GM18505 (cell line): Measurements from ENCODE around the gene NEDD1.
A peak's percentile ranks its signal among the peaks of the same experiment; 100 is the strongest.

Experiments
- ATAC-seq: cut with Tn5 transposase; IDR thresholded peaks from one replicate; pipeline ENCODE4 v1.9.1; 2021; ENCODE audit not compliant: unreplicated experiment
- POLR2A ChIP-seq: IDR thresholded peaks from 4 replicates; pipeline ENCODE4 v1.6.1; 2011; ENCODE audit warnings: borderline replicate concordance; ENCODE audit not compliant: insufficient read depth, insufficient read length; ENCODE audit errors: extremely low read depth

The NEDD1 gene

GRCh38 chr12:96912943-96913342, 5.9 kb downstream of the NEDD1 start:
- no peak for TF ChIP-seq POLR2A
- no peak for ATAC-seq

GRCh38 chr12:96919510-96920210, 12.6 kb downstream of the NEDD1 start:
- TF ChIP-seq POLR2A: no peak
- no peak for ATAC-seq

- TF ChIP-seq POLR2A: no peak
- no peak for ATAC-seq
Measured at GRCh38 chr12:96948782-96949181, 41.7 kb downstream of the NEDD1 start.

DNA sequence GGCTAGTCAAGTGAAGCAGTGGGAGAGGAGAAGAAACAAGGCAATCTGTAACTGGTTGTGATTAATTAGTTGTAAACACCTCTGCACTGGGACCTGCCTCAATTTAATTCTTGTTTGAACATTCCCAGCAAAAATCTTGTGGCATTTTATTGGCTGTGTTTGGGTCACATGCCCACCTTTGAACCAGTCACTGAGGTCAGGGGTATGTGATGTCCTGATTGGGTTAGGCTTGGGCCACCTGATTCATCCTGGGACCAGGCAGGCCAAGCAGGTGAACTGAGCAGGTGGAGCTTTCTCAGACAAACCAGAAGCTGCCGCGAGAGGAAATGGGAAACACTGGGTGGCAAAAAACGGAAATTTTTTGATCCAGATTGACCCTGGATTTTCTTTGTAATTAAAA, 72.5 kb downstream of the NEDD1 start:
- TF ChIP-seq POLR2A: no peak
- no peak for ATAC-seq

GRCh38 chr12:96980991-96981414, 73.9 kb downstream of the NEDD1 start:
- ATAC-seq: no peak
- TF ChIP-seq POLR2A: no peak

GRCh38 chr12:96981911-96982310, 74.9 kb downstream of the NEDD1 start:
- TF ChIP-seq POLR2A: no peak
- no peak for ATAC-seq

- ATAC-seq: no peak
- no peak for TF ChIP-seq POLR2A
Measured at GRCh38 chr12:96982671-96983070, 75.6 kb downstream of the NEDD1 start.

DNA sequence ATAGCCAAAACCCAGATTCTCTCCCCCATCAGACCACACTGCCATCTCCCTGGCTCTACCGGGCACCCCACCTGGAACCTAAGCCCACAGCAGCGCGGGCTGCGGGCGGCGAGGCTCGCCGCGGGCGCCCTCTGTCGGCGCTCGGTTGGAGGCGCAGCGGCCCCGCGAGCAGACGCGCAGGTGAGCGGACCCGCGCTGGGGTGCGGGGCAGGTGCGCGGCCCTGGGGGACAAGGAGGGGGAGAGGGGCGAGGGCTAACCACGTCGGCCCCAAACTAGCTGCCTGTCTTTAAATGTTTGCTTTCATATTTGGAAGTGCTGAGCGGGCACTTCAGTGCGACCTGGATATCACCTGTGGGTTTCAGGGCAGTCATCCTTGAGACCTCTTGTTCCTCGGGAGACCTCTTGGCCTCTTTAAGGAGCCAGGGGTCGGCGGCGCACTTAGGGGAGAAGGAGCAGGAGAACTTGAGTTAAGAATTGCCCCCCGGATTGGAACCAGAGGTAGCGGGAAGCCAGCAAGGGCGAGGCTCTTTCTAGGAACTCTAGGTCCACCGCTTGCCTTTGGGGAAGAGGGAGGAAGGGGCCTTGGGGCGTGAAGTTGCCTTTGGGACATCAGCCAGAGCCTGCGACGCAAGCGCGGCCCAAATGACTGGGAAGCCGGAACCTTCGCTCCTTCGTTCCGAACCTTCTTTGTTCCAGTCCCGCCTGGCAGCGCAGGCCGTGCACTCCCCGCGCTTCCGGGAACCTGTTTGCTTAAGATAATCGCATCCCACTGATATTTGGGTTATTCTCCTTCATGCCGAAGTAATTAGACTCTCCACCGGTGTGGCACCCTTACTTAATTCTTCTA, 78.7 kb downstream of the NEDD1 start:
- TF ChIP-seq POLR2A: no peak
- peak; percentile 90 for ATAC-seq

DNA sequence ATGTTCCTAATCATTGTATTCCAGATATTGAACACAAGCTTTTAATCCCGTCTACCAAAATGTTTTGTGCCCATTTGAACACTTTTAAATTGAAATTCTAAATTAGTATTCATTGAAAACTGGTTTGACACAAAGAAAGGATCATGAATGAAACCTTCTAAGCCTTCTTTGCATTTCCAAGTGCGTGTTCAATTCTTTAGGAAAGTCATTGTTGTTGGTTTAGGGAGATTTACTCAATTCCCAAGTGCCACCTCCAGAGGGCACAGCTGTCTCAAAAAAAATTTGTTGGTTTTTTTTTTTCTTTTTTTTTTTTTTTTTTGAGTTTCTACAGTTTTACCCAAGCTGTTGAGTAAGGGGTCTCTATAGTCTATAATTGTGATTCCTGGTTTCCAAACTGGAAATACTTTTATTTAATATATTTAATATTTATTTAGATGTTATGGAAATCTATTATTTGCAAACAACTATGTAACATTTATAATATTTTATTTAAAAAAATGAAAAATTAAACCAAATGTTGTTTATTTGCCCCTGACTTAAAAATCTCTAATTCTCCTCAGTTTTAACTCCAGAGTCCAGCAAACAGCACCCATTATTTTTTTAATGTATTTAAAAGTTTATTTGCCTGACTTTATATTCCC, 79.9 kb downstream of the NEDD1 start:
- no peak for ATAC-seq
- TF ChIP-seq POLR2A: no peak

- TF ChIP-seq POLR2A: no peak
- ATAC-seq: no peak
Measured at GRCh38 chr12:96988919-96989318, 81.9 kb downstream of the NEDD1 start.

DNA sequence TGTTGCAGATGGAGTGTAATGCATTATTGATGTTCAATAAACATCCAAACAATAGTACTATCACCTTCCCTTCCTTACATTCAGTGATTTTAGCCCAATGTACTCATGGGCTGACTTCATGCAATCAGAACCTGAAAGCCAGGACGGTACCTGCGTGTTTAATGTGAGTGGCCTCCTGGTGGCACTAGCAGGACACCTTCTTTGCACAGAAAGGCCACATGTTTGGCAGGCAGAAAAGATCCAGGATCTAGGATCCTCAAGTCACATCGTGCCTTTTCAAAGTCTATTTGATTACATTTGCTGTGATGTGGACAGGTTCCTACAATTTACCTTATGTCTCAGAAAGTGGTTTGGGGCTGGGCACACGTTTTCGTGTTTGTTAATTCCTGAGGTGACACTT, 82.9 kb downstream of the NEDD1 start:
- no peak for ATAC-seq
- no peak for TF ChIP-seq POLR2A

DNA sequence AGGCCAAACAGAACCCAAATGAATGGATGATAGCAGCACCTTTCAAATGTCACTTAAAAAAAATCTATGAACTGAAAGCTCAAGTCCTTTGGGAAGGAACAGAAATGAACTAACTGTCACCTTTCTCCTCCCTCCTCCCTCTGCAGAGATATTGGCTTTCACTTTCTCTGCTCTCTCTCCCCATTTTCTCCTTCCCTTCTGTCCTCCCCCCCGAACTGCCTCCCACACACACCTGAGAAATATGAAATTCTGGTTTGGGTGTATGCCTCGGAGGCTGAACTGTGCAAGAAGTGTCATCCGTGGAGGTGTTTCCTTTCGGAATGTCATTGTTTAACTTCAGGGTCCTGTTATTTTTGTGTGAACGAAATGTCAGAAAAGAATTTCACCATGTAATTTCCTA, 87.8 kb downstream of the NEDD1 start:
- TF ChIP-seq POLR2A: no peak
- no peak for ATAC-seq

DNA sequence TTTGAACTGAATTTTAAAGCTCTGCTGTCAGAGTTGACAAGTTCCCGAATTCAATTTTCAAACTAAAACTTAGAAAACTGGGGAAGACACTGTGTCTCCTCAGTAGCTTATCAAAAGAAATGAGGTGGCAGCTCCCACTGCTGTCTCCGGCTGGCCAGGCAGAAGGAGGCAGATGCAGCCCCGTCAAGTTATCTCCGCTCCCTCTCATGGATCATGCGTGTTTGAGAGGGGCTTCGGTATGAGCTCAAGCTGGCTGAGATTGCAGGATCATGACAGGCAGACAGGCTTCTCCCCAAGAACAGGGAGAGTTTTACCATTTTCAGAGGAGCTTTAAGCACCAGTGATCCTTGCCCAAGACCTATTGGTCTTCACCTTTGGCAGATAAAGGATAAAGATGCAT, 88.8 kb downstream of the NEDD1 start:
- TF ChIP-seq POLR2A: no peak
- no peak for ATAC-seq
